ENCODE results near the gene L1TD1.

- TF ChIP-seq CTCF (IDR thresholded peaks at IDR 0.05) (no peak), POLR2AphosphoS5 (IDR thresholded peaks at IDR 0.05; ENCODE audit: low read depth, low read length) (no peak), TCF7L2 (IDR thresholded peaks at IDR 0.05; ENCODE audit: low read depth, low read length) (no peak)
These were observed 40.9 kb downstream of the L1TD1 start for GRCh38 chr1:62235576-62235975.

Data from Panc1 (cell line).